GM19395 (cell line): ENCODE data around the gene MRFAP1L1.

Experiments used
- ATAC-seq: cut with Tn5 transposase; IDR thresholded peaks from one replicate; pipeline ENCODE4 v1.9.1; 2021; ENCODE audit warnings: mild to moderate bottlenecking, moderate library complexity; ENCODE audit not compliant: unreplicated experiment

Gene MRFAP1L1

GRCh38 chr4:6716958-6717655 is 7.4 kb upstream of the MRFAP1L1 start:
- no peak for ATAC-seq

GRCh38 chr4:6716018-6716911 is 6.6 kb upstream of the MRFAP1L1 start, which contains the start of gene BLOC1S4:
Gene BLOC1S4, plus strand, starts transcription at chr4:6716174. Its CDS starts 36 bp downstream, at chr4:6716210.
- peak; percentile 81 for ATAC-seq

GRCh38 chr4:6715704-6716017 is 6.0 kb upstream of the MRFAP1L1 start:
- ATAC-seq: no peak

- no peak for ATAC-seq
Observed at GRCh38 chr4:6714954-6715353, 5.3 kb upstream of the MRFAP1L1 start.

GRCh38 chr4:6710996-6711395 is 1.3 kb upstream of the MRFAP1L1 start:
- no peak for ATAC-seq

GRCh38 chr4:6710282-6710681 is 617 bp upstream of the MRFAP1L1 start:
- ATAC-seq: no peak

GRCh38 chr4:6706173-6706572 is 3.5 kb downstream of the MRFAP1L1 start:
- no peak for ATAC-seq

- ATAC-seq: no peak
Observed at GRCh38 chr4:6705646-6706045, 4.0 kb downstream of the MRFAP1L1 start.

GRCh38 chr4:6703786-6704185 is 5.9 kb downstream of the MRFAP1L1 start:
- ATAC-seq: no peak

GRCh38 chr4:6702761-6703160 is 6.9 kb downstream of the MRFAP1L1 start:
- ATAC-seq: no peak

GRCh38 chr4:6701371-6701770 is 8.3 kb downstream of the MRFAP1L1 start:
- ATAC-seq: no peak

- ATAC-seq: no peak
Observed at GRCh38 chr4:6699903-6700302, 9.8 kb downstream of the MRFAP1L1 start.

GRCh38 chr4:6699388-6699787 is 10.3 kb downstream of the MRFAP1L1 start:
- no peak for ATAC-seq

GRCh38 chr4:6697131-6697530 is 12.5 kb downstream of the MRFAP1L1 start:
- ATAC-seq: no peak

- no peak for ATAC-seq
Observed at GRCh38 chr4:6696611-6697010, 13.1 kb downstream of the MRFAP1L1 start.

- no peak for ATAC-seq
Observed at GRCh38 chr4:6695660-6696610, 13.7 kb downstream of the MRFAP1L1 start.

- ATAC-seq: no peak
Observed at GRCh38 chr4:6694177-6694901, 15.3 kb downstream of the MRFAP1L1 start.

- no peak for ATAC-seq
Observed at GRCh38 chr4:6693231-6694176, 16.2 kb downstream of the MRFAP1L1 start, which contains the start of gene S100P. Gene S100P, plus strand, starts transcription at chr4:6693878. Its CDS starts 55 bp downstream, at chr4:6693933.

- no peak for ATAC-seq
Observed at GRCh38 chr4:6692806-6693205, 16.9 kb downstream of the MRFAP1L1 start.
